H9 (cell line): ENCODE measurements around the gene LRRC30. TPM values are rescaled to one million over a fixed set of nuclear protein-coding genes. Genes with fewer than 3 reads are reported as not detected.

Experiments used
- DNase-seq: peaks from one replicate; pipeline ENCODE4 v3.0.0-alpha.2; 2017
- H2AFZ ChIP-seq: one replicate; pipeline ENCODE4 v1.6.1; 2013; ENCODE audit warnings: mild to moderate bottlenecking, low read length, control low read depth, moderate library complexity
- H2AK5ac ChIP-seq: 2 replicates; pipeline ENCODE4 v1.6.1; 2013; ENCODE audit warnings: low read length, control low read depth, mixed read lengths; ENCODE audit not compliant: insufficient read length
- H2BK120ac ChIP-seq: one replicate; pipeline ENCODE4 v1.6.1; 2013; ENCODE audit warnings: low read depth, mild to moderate bottlenecking, low read length, control low read depth, inconsistent platforms; ENCODE audit not compliant: poor library complexity, severe bottlenecking
- H2BK12ac ChIP-seq: 2 replicates; pipeline ENCODE4 v1.6.1; 2013; ENCODE audit warnings: low read length, control low read depth, mixed read lengths, low read depth; ENCODE audit not compliant: insufficient read length
- H2BK15ac ChIP-seq: 2 replicates; pipeline ENCODE4 v1.6.1; 2013; ENCODE audit warnings: low read depth, low read length, control low read depth
- H2BK20ac ChIP-seq: one replicate; pipeline ENCODE4 v1.6.1; 2013; ENCODE audit warnings: low read depth, mild to moderate bottlenecking, low read length, control low read depth, inconsistent platforms; ENCODE audit not compliant: poor library complexity, severe bottlenecking
- H2BK5ac ChIP-seq: 2 replicates; pipeline ENCODE4 v1.6.1; 2013; ENCODE audit warnings: low read length, control low read depth, mixed read lengths; ENCODE audit not compliant: insufficient read length
- H3K14ac ChIP-seq: 2 replicates; pipeline ENCODE4 v1.6.1; 2013; ENCODE audit warnings: low read length, control low read depth; ENCODE audit not compliant: insufficient read depth
- H3K18ac ChIP-seq: 2 replicates; pipeline ENCODE4 v1.6.1; 2013; ENCODE audit warnings: low read depth, mild to moderate bottlenecking, mixed read lengths, low read length, control low read depth; ENCODE audit not compliant: insufficient read length
- H3K23ac ChIP-seq: 2 replicates; pipeline ENCODE4 v1.6.1; 2013; ENCODE audit warnings: low read length, control low read depth, mixed read lengths, low read depth; ENCODE audit not compliant: insufficient read length
- H3K23me2 ChIP-seq: 2 replicates; pipeline ENCODE4 v1.6.1; 2013; ENCODE audit warnings: low read depth, mild to moderate bottlenecking, mixed read lengths, low read length, control low read depth; ENCODE audit not compliant: insufficient read length, poor library complexity, severe bottlenecking
- H3K27ac ChIP-seq: 2 replicates; pipeline ENCODE4 v1.5.1; 2013; ENCODE audit warnings: low read length, control low read depth, mixed read lengths, low read depth; ENCODE audit not compliant: insufficient read length
- H3K27me3 ChIP-seq: 2 replicates; pipeline ENCODE4 v1.6.1; 2013; ENCODE audit warnings: low read length, control low read depth, inconsistent platforms; ENCODE audit not compliant: insufficient read depth
- H3K4ac ChIP-seq: 2 replicates; pipeline ENCODE4 v1.6.1; 2013; ENCODE audit warnings: low read depth, mild to moderate bottlenecking, control low read depth, inconsistent platforms, low read length, moderate library complexity
- H3K4me1 ChIP-seq: 2 replicates; pipeline ENCODE4 v1.6.1; 2013; ENCODE audit warnings: low read length, control low read depth, inconsistent platforms; ENCODE audit not compliant: insufficient read depth
- H3K4me2 ChIP-seq: 2 replicates; pipeline ENCODE4 v1.6.1; 2013; ENCODE audit warnings: low read length, control low read depth, mixed read lengths; ENCODE audit not compliant: insufficient read length, insufficient read depth
- H3K56ac ChIP-seq: 2 replicates; pipeline ENCODE4 v1.6.1; 2013; ENCODE audit warnings: low read depth, mild to moderate bottlenecking, mixed read lengths, low read length, control low read depth; ENCODE audit not compliant: insufficient read length
- H3K79me1 ChIP-seq: 2 replicates; pipeline ENCODE4 v1.6.1; 2013; ENCODE audit warnings: low read depth, mild to moderate bottlenecking, moderate library complexity, low read length, control low read depth, inconsistent platforms; ENCODE audit not compliant: insufficient read depth, poor library complexity, severe bottlenecking
- H3K79me2 ChIP-seq: 2 replicates; pipeline ENCODE4 v1.6.1; 2013; ENCODE audit warnings: low read length, control low read depth, inconsistent platforms; ENCODE audit not compliant: insufficient read depth
- H3K9ac ChIP-seq: 2 replicates; pipeline ENCODE4 v1.6.1; 2013; ENCODE audit warnings: low read length, control low read depth, mixed read lengths; ENCODE audit not compliant: insufficient read length; ENCODE audit errors: extremely low read depth
- H3K9me3 ChIP-seq: one replicate; pipeline ENCODE4 v1.6.1; 2013; ENCODE audit warnings: low read depth, low read length, inconsistent platforms; ENCODE audit not compliant: control insufficient read depth
- H3T11ph ChIP-seq: one replicate; pipeline ENCODE4 v1.6.1; 2013; ENCODE audit warnings: mild to moderate bottlenecking, low read length, control low read depth, inconsistent platforms
- H4K20me1 ChIP-seq: one replicate; pipeline ENCODE4 v1.6.1; 2013; ENCODE audit not compliant: control insufficient read depth, insufficient read length, insufficient read depth
- H4K5ac ChIP-seq: 2 replicates; pipeline ENCODE4 v1.6.1; 2013; ENCODE audit warnings: low read depth, mild to moderate bottlenecking, mixed read lengths, low read length, control low read depth; ENCODE audit not compliant: insufficient read length
- H4K8ac ChIP-seq: replicated peaks from 2 replicates; pipeline ENCODE4 v1.6.1; 2013; ENCODE audit warnings: low read length, control low read depth, mixed read lengths, low read depth; ENCODE audit not compliant: insufficient read length
- H4K91ac ChIP-seq: 2 replicates; pipeline ENCODE4 v1.6.1; 2013; ENCODE audit warnings: low read depth, mild to moderate bottlenecking, moderate library complexity, mixed read lengths, low read length, control low read depth; ENCODE audit not compliant: insufficient read length
- H3K27ac Mint-ChIP-seq, 3 experiments: 2 replicates in 2 of 3; 3 replicates in 1 of 3; pipeline ENCODE4 v1.8.0; 2020 to 2021; ENCODE audit warnings: mixed read lengths in 3 of 3, mild to moderate bottlenecking in 1 of 3, moderate library complexity in 1 of 3
- H3K27me3 Mint-ChIP-seq: 2 replicates; pipeline ENCODE4 v1.8.0; 2021; ENCODE audit warnings: low read depth, mild to moderate bottlenecking, moderate library complexity, mixed read lengths
- H3K36me3 Mint-ChIP-seq, 3 experiments: 2 replicates in 2 of 3; 3 replicates in 1 of 3; pipeline ENCODE4 v1.8.0; 2020 to 2021; ENCODE audit warnings: low read depth in 3 of 3, mixed read lengths in 3 of 3; ENCODE audit not compliant: insufficient read depth in 1 of 3
- H3K4me1 Mint-ChIP-seq, 2 experiments: 2 replicates each; pipeline ENCODE4 v1.8.0; 2020; ENCODE audit warnings: mixed read lengths in 2 of 2
- H3K4me3 Mint-ChIP-seq, 2 experiments: 2 replicates in 1 of 2; 3 replicates in 1 of 2; pipeline ENCODE4 v1.8.0; 2020 to 2021; ENCODE audit warnings: mild to moderate bottlenecking in 2 of 2, mixed read lengths in 2 of 2, moderate library complexity in 1 of 2
- H3K9me3 Mint-ChIP-seq, 2 experiments: 2 replicates in 1 of 2; 3 replicates in 1 of 2; pipeline ENCODE4 v1.8.0; 2020; ENCODE audit warnings: mild to moderate bottlenecking in 2 of 2, mixed read lengths in 2 of 2, moderate library complexity in 1 of 2
- CTCF ChIP-seq: fragments of 200-600 bp; sonication (generic); conservative IDR thresholded peaks from 3 replicates; pipeline ENCODE4 v1.8.0; 2021; ENCODE audit warnings: antibody characterized with exemption, mild to moderate bottlenecking
- whole genome bisulfite sequencing: extraction: QIAGEN DNeasy Blood & Tissue Kit; methylation state at CpG from one replicate; pipeline ENCODE4 v1.1.7; 2013; ENCODE audit warnings: missing lambda C conversion rate, low lambda C conversion rate, mixed read lengths; ENCODE audit not compliant: insufficient read length; ENCODE audit errors: extremely low coverage; 5-methylcytosine and 5-hydroxymethylcytosine counted together
- total RNA-seq: library from RNA; stranded (reverse); gene quantifications from 2 replicates; pipeline ENCODE4 v1.2.1, GENCODE V29; 2021

Gene LRRC30
- total RNA-seq, 1 experiment from 2014 or later: not detected

DNA sequence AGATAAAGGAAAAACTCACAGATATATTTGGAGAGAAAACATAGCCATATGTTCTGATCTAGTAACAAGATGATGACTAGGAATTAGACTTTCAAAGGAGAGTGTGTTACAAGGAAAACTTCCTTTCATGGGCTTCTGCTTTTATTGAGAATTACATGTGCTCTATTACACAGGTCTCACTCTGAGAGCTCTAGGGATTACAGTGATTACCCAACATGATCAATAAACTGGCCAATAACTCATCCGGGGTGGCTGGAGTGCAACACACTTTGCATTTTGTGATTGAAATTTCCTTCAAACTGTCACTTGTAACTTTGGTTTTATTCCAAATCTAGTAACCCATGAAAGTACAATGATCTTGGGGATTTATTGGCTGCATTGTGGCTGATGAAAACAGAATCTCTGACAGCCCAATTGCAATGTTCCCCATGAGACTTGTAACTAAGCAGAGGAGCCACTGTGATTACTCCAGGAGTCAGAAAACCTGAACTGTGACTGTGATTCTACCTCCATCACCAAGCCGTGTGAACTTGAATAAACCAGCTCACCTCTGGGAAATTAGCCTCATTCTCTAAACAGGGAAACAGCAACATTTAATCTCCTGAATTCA, 40.2 kb upstream of the LRRC30 start:
- Histone ChIP-seq H3K18ac (no peak overlapping the region), H3K9ac (no peak overlapping the region), H2BK20ac (no peak overlapping the region), H3K4me1 (no peaks in the 10 kb centered on the region), H2BK12ac (no peak overlapping the region), H4K5ac (no peak overlapping the region), H3K14ac (no peak overlapping the region), H2AFZ (no peak overlapping the region), H3K27me3 (no peaks in the 10 kb centered on the region), H2BK5ac (no peak overlapping the region), H3K23ac (no peak overlapping the region), H3K4ac (no peak overlapping the region), H3T11ph (no peak overlapping the region), H3K79me1 (no peaks in the 10 kb centered on the region), H4K8ac (no peak overlapping the region), H3K23me2 (no peaks in the 10 kb centered on the region), H3K56ac (no peak overlapping the region), H3K79me2 (no peaks in the 10 kb centered on the region), H3K27ac (no peak overlapping the region), H3K4me2 (no peak overlapping the region), H2AK5ac (no peak overlapping the region), H3K9me3 (no peaks in the 10 kb centered on the region), H4K91ac (no peak overlapping the region), H2BK15ac (no peak overlapping the region), H4K20me1 (no peaks in the 10 kb centered on the region), H2BK120ac (no peak overlapping the region)
- H3K4me1 Mint-ChIP-seq: no peaks in the 10 kb centered on the region
- no peak overlapping the region for H3K27ac Mint-ChIP-seq
- H3K9me3 Mint-ChIP-seq: peaks cover 0 to 5% of the 10 kb centered on the region in 2 experiments; a peak in 2 of 5 replicates
- no peak for TF ChIP-seq CTCF
- no peaks in the 10 kb centered on the region for H3K36me3 Mint-ChIP-seq
- no CpG with 5 or more reads among the region's 2 CpGs for WGBS
- no peak overlapping the region for H3K4me3 Mint-ChIP-seq
- H3K27me3 Mint-ChIP-seq: no peaks in the 10 kb centered on the region
- no peak for DNase-seq
